ENCODE data around the gene IQUB.

Gene IQUB

GRCh38 chr7:123463890-123464289 lies 70.5 kb downstream of the IQUB start:
- H3K4me2 ChIP-seq (ENCODE audit: insufficient read depth, low read length): no peak overlapping the region
- H3K79me2 ChIP-seq (ENCODE audit: insufficient read depth, low read length): no peaks in the 10 kb centered on the region
- no peak overlapping the region for H3K4me3 ChIP-seq (ENCODE audit: low read depth in 1 of 2, low read length in 2 of 2)
- no peak for TF ChIP-seq CTCF (IDR thresholded peaks at IDR 0.05; ENCODE audit: borderline replicate concordance, extremely low read depth, low read length, poor library complexity, severe bottlenecking)
- TF ChIP-seq EZH2 (IDR thresholded peaks at IDR 0.05; ENCODE audit: borderline replicate concordance, low read depth, low read length, severe bottlenecking): no peak
- H3K27ac ChIP-seq (ENCODE audit: low read length): no peak overlapping the region
- no peak overlapping the region for H3K9ac ChIP-seq (ENCODE audit: low read depth, low read length)
- H3K36me3 ChIP-seq (ENCODE audit: insufficient read depth, low read length): no peaks in the 10 kb centered on the region
- no peaks in the 10 kb centered on the region for H3K9me3 ChIP-seq (ENCODE audit: insufficient read depth, low read length, severe bottlenecking)
- ATAC-seq (ENCODE audit: insufficient read depth, low read depth): no peak
- DNase-seq: no peak
- H3K4me1 ChIP-seq (ENCODE audit: insufficient read depth, low read length): no peaks in the 10 kb centered on the region
- no peaks in the 10 kb centered on the region for H3K27me3 ChIP-seq (ENCODE audit: insufficient read depth, low read length, poor library complexity)
- H2AFZ ChIP-seq (ENCODE audit: low read depth, low read length): no peak overlapping the region
- no peaks in the 10 kb centered on the region for H4K20me1 ChIP-seq (ENCODE audit: insufficient read depth, low read length)

- Histone ChIP-seq H3K9ac (ENCODE audit: low read depth, low read length) (no peak overlapping the region), H3K4me3 (ENCODE audit: low read depth in 1 of 2, low read length in 2 of 2) (no peak overlapping the region), H3K27ac (ENCODE audit: low read length) (no peak overlapping the region), H3K9me3 (ENCODE audit: insufficient read depth, low read length, severe bottlenecking) (no peaks in the 10 kb centered on the region), H2AFZ (ENCODE audit: low read depth, low read length) (no peak overlapping the region), H3K4me2 (ENCODE audit: insufficient read depth, low read length) (no peak overlapping the region), H3K27me3 (ENCODE audit: insufficient read depth, low read length, poor library complexity) (no peaks in the 10 kb centered on the region), H3K36me3 (ENCODE audit: insufficient read depth, low read length) (no peaks in the 10 kb centered on the region), H3K79me2 (ENCODE audit: insufficient read depth, low read length) (no peaks in the 10 kb centered on the region), H4K20me1 (ENCODE audit: insufficient read depth, low read length) (no peaks in the 10 kb centered on the region), H3K4me1 (ENCODE audit: insufficient read depth, low read length) (no peaks in the 10 kb centered on the region)
- ATAC-seq (ENCODE audit: insufficient read depth, low read depth): no peak
- no peak for DNase-seq
- TF ChIP-seq CTCF (IDR thresholded peaks at IDR 0.05; ENCODE audit: borderline replicate concordance, extremely low read depth, low read length, poor library complexity, severe bottlenecking) (no peak), EZH2 (IDR thresholded peaks at IDR 0.05; ENCODE audit: borderline replicate concordance, low read depth, low read length, severe bottlenecking) (no peak)
Measured at GRCh38 chr7:123460616-123461015, 73.8 kb downstream of the IQUB start.

- no peak overlapping the region for H2AFZ ChIP-seq (ENCODE audit: low read depth, low read length)
- no peaks in the 10 kb centered on the region for H3K79me2 ChIP-seq (ENCODE audit: insufficient read depth, low read length)
- H3K9me3 ChIP-seq (ENCODE audit: insufficient read depth, low read length, severe bottlenecking): no peaks in the 10 kb centered on the region
- ATAC-seq (ENCODE audit: insufficient read depth, low read depth): no peak
- H3K9ac ChIP-seq (ENCODE audit: low read depth, low read length): no peak overlapping the region
- H3K36me3 ChIP-seq (ENCODE audit: insufficient read depth, low read length): no peaks in the 10 kb centered on the region
- H3K4me1 ChIP-seq (ENCODE audit: insufficient read depth, low read length): no peaks in the 10 kb centered on the region
- no peak overlapping the region for H3K4me2 ChIP-seq (ENCODE audit: insufficient read depth, low read length)
- no peak for DNase-seq
- H4K20me1 ChIP-seq (ENCODE audit: insufficient read depth, low read length): no peaks in the 10 kb centered on the region
- TF ChIP-seq CTCF (IDR thresholded peaks at IDR 0.05; ENCODE audit: borderline replicate concordance, extremely low read depth, low read length, poor library complexity, severe bottlenecking) (no peak), EZH2 (IDR thresholded peaks at IDR 0.05; ENCODE audit: borderline replicate concordance, low read depth, low read length, severe bottlenecking) (no peak)
- H3K27ac ChIP-seq (ENCODE audit: low read length): no peak overlapping the region
- no peaks in the 10 kb centered on the region for H3K27me3 ChIP-seq (ENCODE audit: insufficient read depth, low read length, poor library complexity)
- no peak overlapping the region for H3K4me3 ChIP-seq (ENCODE audit: low read depth in 1 of 2, low read length in 2 of 2)
Measured at GRCh38 chr7:123455965-123456470, 78.4 kb downstream of the IQUB start.

GRCh38 chr7:123440101-123440548 lies 94.3 kb downstream of the IQUB start:
- H3K4me1 ChIP-seq (ENCODE audit: insufficient read depth, low read length): no peaks in the 10 kb centered on the region
- H3K9me3 ChIP-seq (ENCODE audit: insufficient read depth, low read length, severe bottlenecking): no peaks in the 10 kb centered on the region
- H3K9ac ChIP-seq (ENCODE audit: low read depth, low read length): no peak overlapping the region
- no peak overlapping the region for H2AFZ ChIP-seq (ENCODE audit: low read depth, low read length)
- no peak overlapping the region for H3K4me2 ChIP-seq (ENCODE audit: insufficient read depth, low read length)
- no peaks in the 10 kb centered on the region for H3K79me2 ChIP-seq (ENCODE audit: insufficient read depth, low read length)
- no peaks in the 10 kb centered on the region for H3K27me3 ChIP-seq (ENCODE audit: insufficient read depth, low read length, poor library complexity)
- H3K27ac ChIP-seq (ENCODE audit: low read length): no peak overlapping the region
- H4K20me1 ChIP-seq (ENCODE audit: insufficient read depth, low read length): no peaks in the 10 kb centered on the region
- no peaks in the 10 kb centered on the region for H3K36me3 ChIP-seq (ENCODE audit: insufficient read depth, low read length)
- no peak for TF ChIP-seq EZH2 (IDR thresholded peaks at IDR 0.05; ENCODE audit: borderline replicate concordance, low read depth, low read length, severe bottlenecking)
- no peak for TF ChIP-seq CTCF (IDR thresholded peaks at IDR 0.05; ENCODE audit: borderline replicate concordance, extremely low read depth, low read length, poor library complexity, severe bottlenecking)
- DNase-seq: no peak
- no peak overlapping the region for H3K4me3 ChIP-seq (ENCODE audit: low read depth in 1 of 2, low read length in 2 of 2)
- ATAC-seq (ENCODE audit: insufficient read depth, low read depth): no peak
